Activated CD4-positive, alpha-beta T cell treated with anti-CD3 and anti-CD28 coated beads for 36 hours (primary cell): Measurements from ENCODE around the gene EPB41L2. TPM values are rescaled to one million over a fixed set of nuclear protein-coding genes. Genes with fewer than 3 reads are reported as not detected.
A peak's percentile ranks its signal among the peaks of the same experiment; 100 is the strongest.

Experiments
- ATAC-seq: fragments of 200-7000 bp; cut with Tn5 transposase; one replicate; pipeline ENCODE4 v1.10.0; 2021; ENCODE audit warnings: mild to moderate bottlenecking, moderate library complexity
- CTCF ChIA-PET: fragments of 350-600 bp; sonication (Branson Sonifier 250); formaldehyde crosslinking; loops from one replicate; lab custom pipeline; 2021; ENCODE audit warnings: antibody characterized with exemption; lab: Charles Lee
- POLR2A ChIA-PET: fragments of 350-600 bp; sonication (Branson Sonifier 250); formaldehyde crosslinking; loops from one replicate; lab custom pipeline; 2021; ENCODE audit warnings: antibody characterized with exemption, inconsistent platforms; lab: Charles Lee
- DNase-seq: peaks from one replicate; pipeline ENCODE4 v3.0.0-alpha.2; 2020
- H3K27ac Mint-ChIP-seq: one replicate; pipeline ENCODE4 v1.8.0; 2021; ENCODE audit warnings: mixed read lengths
- H3K27me3 Mint-ChIP-seq: one replicate; pipeline ENCODE4 v1.8.0; 2021; ENCODE audit warnings: mixed read lengths
- H3K36me3 Mint-ChIP-seq: one replicate; pipeline ENCODE4 v1.8.0; 2021; ENCODE audit warnings: low read depth, mixed read lengths
- H3K4me1 Mint-ChIP-seq: one replicate; pipeline ENCODE4 v1.8.0; 2021; ENCODE audit warnings: mixed read lengths
- H3K4me3 Mint-ChIP-seq: one replicate; pipeline ENCODE4 v1.8.0; 2021; ENCODE audit warnings: mild to moderate bottlenecking, moderate library complexity, mixed read lengths
- H3K9me3 Mint-ChIP-seq: one replicate; pipeline ENCODE4 v1.8.0; 2021; ENCODE audit warnings: low read depth, mixed read lengths
- intact Hi-C, 2 experiments: fragments of 100-400 bp; cut with DNase I in 1 of 2; cut with micrococcal nuclease in 1 of 2; formaldehyde crosslinking; loops; one replicate each; pipeline versions ENCODE4 v1.14.2 to v1.15.1; 2022 to 2024; cut with DNase I, micrococcal nuclease
- total RNA-seq, 2 experiments: library from RNA; stranded (reverse); gene quantifications; one replicate each; pipeline ENCODE4 v1.2.3, GENCODE V29; 2021

EPB41L2 gene
- total RNA-seq, 2 experiments from 2014 or later = 33.3 to 43.4 TPM

GRCh38 chr6:130970839-130971410 is 92.1 kb downstream of the EPB41L2 start:
- ChIA-PET CTCF (no interaction called here), POLR2A (no interaction called here)
- Mint-ChIP-seq H3K27ac (peak overlapping the region; percentile 35), H3K27me3 (peaks cover 2% of the 10 kb centered on the region), H3K36me3 (peaks cover 2% of the 10 kb centered on the region), H3K4me1 (peaks cover 21% of the 10 kb centered on the region), H3K4me3 (no peak overlapping the region), H3K9me3 (peaks cover 4% of the 10 kb centered on the region)
- intact Hi-C loops = no loop called here
- DNase-seq (no peak), ATAC-seq (no peak)

- H3K9me3 Mint-ChIP-seq = peaks cover 4% of the 10 kb centered on the region
- intact Hi-C loops = no loop called here
- POLR2A ChIA-PET = interaction anchor here (0.6 kb wide), 1 partner anchor 70 kb away, joined by 3 read pairs; no protein-coding TSS in a partner anchor
- peaks cover 19% of the 10 kb centered on the region for H3K4me1 Mint-ChIP-seq
- no peak for DNase-seq
- no peak for ATAC-seq
- H3K27ac Mint-ChIP-seq = no peak overlapping the region
- H3K36me3 Mint-ChIP-seq = peaks cover 2% of the 10 kb centered on the region
- H3K4me3 Mint-ChIP-seq = no peak overlapping the region
- CTCF ChIA-PET = no interaction called here
- peaks cover 2% of the 10 kb centered on the region for H3K27me3 Mint-ChIP-seq
Measured at GRCh38 chr6:130969791-130970491, 93.1 kb downstream of the EPB41L2 start.

GRCh38 chr6:130969166-130969565 is 93.9 kb downstream of the EPB41L2 start:
- DNase-seq (no peak), ATAC-seq (no peak)
- Mint-ChIP-seq H3K27ac (no peak overlapping the region), H3K4me1 (peaks cover 20% of the 10 kb centered on the region), H3K36me3 (peaks cover 2% of the 10 kb centered on the region), H3K27me3 (peaks cover 2% of the 10 kb centered on the region), H3K9me3 (peaks cover 4% of the 10 kb centered on the region), H3K4me3 (no peak overlapping the region)
- ChIA-PET CTCF (no interaction called here), POLR2A (no interaction called here)
- intact Hi-C loops = no loop called here

- POLR2A ChIA-PET = no interaction called here
- H3K9me3 Mint-ChIP-seq = peaks cover 2% of the 10 kb centered on the region
Measured at GRCh38 chr6:130968476-130968875, 94.6 kb downstream of the EPB41L2 start.

GRCh38 chr6:130967502-130968445 is 95.3 kb downstream of the EPB41L2 start:
- Mint-ChIP-seq H3K27ac (no peak overlapping the region), H3K36me3 (peaks cover 2% of the 10 kb centered on the region), H3K4me1 (peaks cover 18% of the 10 kb centered on the region), H3K9me3 (peaks cover 2% of the 10 kb centered on the region), H3K4me3 (no peak overlapping the region), H3K27me3 (no peaks in the 10 kb centered on the region)
- intact Hi-C loops = no loop called here
- POLR2A ChIA-PET = no interaction called here
- DNase-seq (no peak), ATAC-seq (no peak)
- CTCF ChIA-PET = interaction anchor here (0.9 kb wide), 1 partner anchor 617 kb away, joined by 3 read pairs; no protein-coding TSS in a partner anchor

More at GRCh38 chr6:130968476-130968875, 94.6 kb downstream of the EPB41L2 start:
- Mint-ChIP-seq H3K27ac (no peak overlapping the region), H3K4me1 (peaks cover 18% of the 10 kb centered on the region), H3K27me3 (no peaks in the 10 kb centered on the region), H3K36me3 (peaks cover 2% of the 10 kb centered on the region), H3K4me3 (no peak overlapping the region)
- intact Hi-C loops = no loop called here
- ATAC-seq = no peak
- CTCF ChIA-PET = interaction anchor here (0.9 kb wide), 1 partner anchor 617 kb away, joined by 3 read pairs; no protein-coding TSS in a partner anchor
- no peak for DNase-seq

- no peaks in the 10 kb centered on the region for H3K36me3 Mint-ChIP-seq
- CTCF ChIA-PET = no interaction called here
- H3K4me3 Mint-ChIP-seq = no peak overlapping the region
- no peaks in the 10 kb centered on the region for H3K27me3 Mint-ChIP-seq
- ATAC-seq (no peak), DNase-seq (no peak)
- peaks cover 2% of the 10 kb centered on the region for H3K9me3 Mint-ChIP-seq
- intact Hi-C loops = no loop called here
- POLR2A ChIA-PET = no interaction called here
- no peak overlapping the region for H3K27ac Mint-ChIP-seq
- peaks cover 12% of the 10 kb centered on the region for H3K4me1 Mint-ChIP-seq
Measured at GRCh38 chr6:130966344-130966980, 96.6 kb downstream of the EPB41L2 start.

- intact Hi-C loops = no loop called here
- DNase-seq (no peak), ATAC-seq (no peak)
- CTCF ChIA-PET = no interaction called here
- POLR2A ChIA-PET = no interaction called here
- H3K36me3 Mint-ChIP-seq = no peaks in the 10 kb centered on the region
- no peak overlapping the region for H3K4me3 Mint-ChIP-seq
- H3K27me3 Mint-ChIP-seq = no peaks in the 10 kb centered on the region
- H3K27ac Mint-ChIP-seq = no peak overlapping the region
- peaks cover 4% of the 10 kb centered on the region for H3K4me1 Mint-ChIP-seq
- H3K9me3 Mint-ChIP-seq = no peaks in the 10 kb centered on the region
Measured at GRCh38 chr6:130965656-130966055, 97.4 kb downstream of the EPB41L2 start.

GRCh38 chr6:130964808-130965604 is 98.0 kb downstream of the EPB41L2 start:
- DNase-seq (no peak), ATAC-seq (peak; percentile 26)
- POLR2A ChIA-PET = no interaction called here
- H3K36me3 Mint-ChIP-seq = no peaks in the 10 kb centered on the region
- H3K27me3 Mint-ChIP-seq = no peaks in the 10 kb centered on the region
- no peak overlapping the region for H3K4me3 Mint-ChIP-seq
- CTCF ChIA-PET = no interaction called here
- no peaks in the 10 kb centered on the region for H3K9me3 Mint-ChIP-seq
- intact Hi-C loops = no loop called here
- H3K4me1 Mint-ChIP-seq = peaks cover 2% of the 10 kb centered on the region
- H3K27ac Mint-ChIP-seq = no peak overlapping the region

- H3K9me3 Mint-ChIP-seq = no peaks in the 10 kb centered on the region
- ChIA-PET POLR2A (no interaction called here), CTCF (no interaction called here)
- no peak for ATAC-seq
- no peak overlapping the region for H3K4me3 Mint-ChIP-seq
- H3K36me3 Mint-ChIP-seq = no peaks in the 10 kb centered on the region
- no peaks in the 10 kb centered on the region for H3K27me3 Mint-ChIP-seq
- H3K27ac Mint-ChIP-seq = no peak overlapping the region
- peaks cover 2% of the 10 kb centered on the region for H3K4me1 Mint-ChIP-seq
- intact Hi-C loops = no loop called here
- no peak for DNase-seq
Measured at GRCh38 chr6:130964289-130964688, 98.8 kb downstream of the EPB41L2 start.

- ATAC-seq (no peak), DNase-seq (no peak)
- intact Hi-C loops = no loop called here
- Mint-ChIP-seq H3K27ac (no peak overlapping the region), H3K4me1 (peaks cover 2% of the 10 kb centered on the region), H3K36me3 (no peaks in the 10 kb centered on the region), H3K4me3 (no peak overlapping the region), H3K9me3 (no peaks in the 10 kb centered on the region), H3K27me3 (no peaks in the 10 kb centered on the region)
- CTCF ChIA-PET = no interaction called here
- POLR2A ChIA-PET = no interaction called here
Measured at GRCh38 chr6:130962966-130963365, 100.1 kb downstream of the EPB41L2 start.
